Cerebellar cortex (tissue), 1 donor: ENCODE data around the gene SLC12A6.
"Not testable (repeated sequence)": the region's sequence is repeated elsewhere in the genome, so short reads cannot be mapped to it uniquely, and the experiment has no call there.

Source experiments
- DNase-seq: peaks from one replicate; pipeline ENCODE4 v3.0.0-alpha.2; 2015; ENCODE audit warnings: low spot score

Gene SLC12A6

GRCh38 chr15:34193272-34193671 lies 144.3 kb downstream of the SLC12A6 start:
- DNase-seq: not testable (repeated sequence)

GRCh38 chr15:34188711-34189110 lies 148.9 kb downstream of the SLC12A6 start:
- no peak for DNase-seq

- no peak for DNase-seq
These were observed 151.9 kb downstream of the SLC12A6 start for GRCh38 chr15:34185666-34186065.

GRCh38 chr15:34182942-34183341 lies 154.6 kb downstream of the SLC12A6 start:
- peak; percentile 11 for DNase-seq
